ENCODE results near the gene CCDC177. TPM values are rescaled to one million over a fixed set of nuclear protein-coding genes. Genes with fewer than 3 reads are reported as not detected.

CCDC177 gene
- total and polyA plus RNA-seq, 9 of the 15 experiments (the other 6 are each of a cell fraction or from before 2014, with no cell fraction given): not detected

- H3K4me1 ChIP-seq (replicated peaks in 1 of 2; ENCODE audit: control insufficient read depth in 2 of 2, insufficient read depth in 2 of 2, low read length in 2 of 2): peaks cover 10 to 77% of the 10 kb centered on the region in 2 experiments; a peak in 4 of 5 replicates
- FAIRE-seq (no peak), ATAC-seq (no peak), DNase-seq (ENCODE audit: extremely low read depth in 1 of 4, low spot score in 3 of 4) (no peak)
- in situ Hi-C loops (cut with MboI): no loop called here
- 67% methylated on average over 4 of the region's 4 CpGs for WGBS (ENCODE audit: insufficient coverage, low coverage, missing lambda C conversion rate)
- peaks cover 35% of the 10 kb centered on the region; the same call in 2 of the 3 replicates for H3K36me3 ChIP-seq (ENCODE audit: control insufficient read depth, insufficient read depth, low read length)
- H3K4me3 ChIP-seq: no peak overlapping the region
- no peaks in the 10 kb centered on the region for H3K9me1 ChIP-seq (ENCODE audit: control insufficient read depth, insufficient read depth, low read length)
- POLR2A ChIA-PET: no interaction called here
- no peaks in the 10 kb centered on the region for H3K9me3 ChIP-seq (replicated peaks; ENCODE audit: control insufficient read depth, insufficient read depth, low read depth, low read length)
- H3K4me2 ChIP-seq (ENCODE audit: insufficient read depth, low read length): no peak overlapping the region
- intact Hi-C loops (cut with micrococcal nuclease): no loop called here
- no peaks in the 10 kb centered on the region for H3K27me3 ChIP-seq (ENCODE audit: control insufficient read depth in 2 of 2, insufficient read depth in 2 of 2, low read length in 2 of 2)
- no peak for TF ChIP-seq TAL1 (IDR thresholded peaks at IDR 0.05)
- no peak for TF ChIP-seq PURB (CRISPR knock-in tag; IDR thresholded peaks at IDR 0.05; ENCODE audit: low read depth)
- no peak for TF ChIP-seq CHD4 (IDR thresholded peaks at IDR 0.05; ENCODE audit: insufficient read depth, insufficient replicate concordance, low read depth, low read length, poor library complexity, severe bottlenecking)
- H4K20me1 ChIP-seq (replicated peaks; ENCODE audit: control insufficient read depth, insufficient read depth, low read length): 0 out of 2 replicates have a peak, but pooled peaks cover 2% of the 10 kb centered on the region
- H3K79me2 ChIP-seq (ENCODE audit: control insufficient read depth, insufficient read depth, low read length): peaks cover 99% of the 10 kb centered on the region
- no peak overlapping the region for H3K27ac ChIP-seq (ENCODE audit: extremely low read depth, low read depth, low read length)
- CTCF ChIA-PET (ENCODE audit: low intra/inter-chr PET ratio): no interaction called here
- no peak overlapping the region for H2AFZ ChIP-seq (ENCODE audit: low read depth, low read length)
- no TSS peak for BruUV-seq (replicated peaks)
- H3K9ac ChIP-seq (ENCODE audit: insufficient read depth in 1 of 2, low read depth in 2 of 2, low read length in 2 of 2): no peak overlapping the region
These were observed 44.3 kb upstream of the CCDC177 start for GRCh38 chr14:69619012-69619411.

GRCh38 chr14:69617796-69618195 is 43.1 kb upstream of the CCDC177 start:
- Histone ChIP-seq H3K27ac (ENCODE audit: extremely low read depth, low read depth, low read length) (no peak overlapping the region), H2AFZ (ENCODE audit: low read depth, low read length) (no peak overlapping the region), H3K9me1 (ENCODE audit: control insufficient read depth, insufficient read depth, low read length) (no peaks in the 10 kb centered on the region), H3K4me3 (no peak overlapping the region), H3K9ac (ENCODE audit: insufficient read depth in 1 of 2, low read depth in 2 of 2, low read length in 2 of 2) (no peak overlapping the region), H3K9me3 (replicated peaks; ENCODE audit: control insufficient read depth, insufficient read depth, low read depth, low read length) (no peaks in the 10 kb centered on the region), H3K4me2 (ENCODE audit: insufficient read depth, low read length) (no peak overlapping the region), H3K27me3 (ENCODE audit: control insufficient read depth in 2 of 2, insufficient read depth in 2 of 2, low read length in 2 of 2) (no peaks in the 10 kb centered on the region), H3K4me1 (replicated peaks in 1 of 2; ENCODE audit: control insufficient read depth in 2 of 2, insufficient read depth in 2 of 2, low read length in 2 of 2) (peaks cover 10 to 80% of the 10 kb centered on the region in 2 experiments; a peak in 4 of 5 replicates), H3K79me2 (ENCODE audit: control insufficient read depth, insufficient read depth, low read length) (peaks cover 99% of the 10 kb centered on the region), H3K36me3 (ENCODE audit: control insufficient read depth, insufficient read depth, low read length) (peaks cover 38% of the 10 kb centered on the region; the same call in 2 of the 3 replicates), H4K20me1 (replicated peaks; ENCODE audit: control insufficient read depth, insufficient read depth, low read length) (0 out of 2 replicates have a peak, but pooled peaks cover 2% of the 10 kb centered on the region)
- CTCF ChIA-PET (ENCODE audit: low intra/inter-chr PET ratio): no interaction called here
- ATAC-seq (no peak), FAIRE-seq (no peak), DNase-seq (ENCODE audit: extremely low read depth in 1 of 4, low spot score in 3 of 4) (no peak)
- no peak for TF ChIP-seq HOMEZ (CRISPR knock-in tag; IDR thresholded peaks at IDR 0.05)
- TF ChIP-seq CHAMP1 (IDR thresholded peaks at IDR 0.05): no peak
- TF ChIP-seq ZZZ3 (IDR thresholded peaks at IDR 0.05): no peak
- intact Hi-C loops (cut with micrococcal nuclease) (no loop called here), in situ Hi-C loops (cut with MboI) (no loop called here)
- 75% methylated on average over 1 of the region's 1 CpG for WGBS (ENCODE audit: insufficient coverage, low coverage, missing lambda C conversion rate)
- no TSS peak for BruUV-seq (replicated peaks)
- POLR2A ChIA-PET: interaction anchor here (0.9 kb wide), 1 partner anchor 9 kb away, joined by 3 read pairs; no protein-coding TSS in a partner anchor
